ENCODE measurements around the gene GLT1D1. TPM values are rescaled to one million over a fixed set of nuclear protein-coding genes. Genes with fewer than 3 reads are reported as not detected.

The GLT1D1 gene
- total and polyA plus RNA-seq, 2 donors (not counting 1 experiment from before 2014, with no cell fraction given), result under 0.01 TPM; not detected in 1

DNA sequence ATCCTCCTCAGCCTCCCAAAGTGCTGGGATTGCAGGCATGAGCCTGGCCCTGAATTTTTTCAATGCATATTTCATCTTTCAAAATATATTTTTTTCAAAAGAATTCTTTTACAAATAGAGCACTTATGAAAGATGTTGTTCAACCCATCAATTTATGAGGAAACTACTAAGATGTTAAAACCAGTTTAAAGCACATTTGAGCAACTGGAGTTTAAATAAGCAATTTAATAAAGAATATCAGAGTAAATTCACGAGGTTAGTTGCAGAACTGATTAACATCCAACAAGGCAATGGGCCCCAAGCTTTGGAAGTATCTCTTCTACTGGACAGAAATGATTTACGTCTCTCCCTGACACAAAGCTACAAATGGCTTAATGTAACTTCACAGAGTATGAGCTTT is 23.3 kb downstream of the GLT1D1 start:
- Histone ChIP-seq H3K4me1 (ENCODE audit: control insufficient read depth, extremely low read depth, insufficient read depth, low read length) (no peaks in the 10 kb centered on the region), H3K27ac (ENCODE audit: insufficient read depth, low read length) (no peak overlapping the region), H3K9me3 (ENCODE audit: control insufficient read depth, insufficient read depth, low read depth, low read length) (no peaks in the 10 kb centered on the region), H3K4me3 (replicated peaks in 1 of 4; ENCODE audit: control extremely low read depth in 1 of 4, insufficient read depth in 1 of 4, low read depth in 3 of 4, low read length in 4 of 4) (no peak overlapping the region), H3K9ac (ENCODE audit: insufficient read depth, low read length) (no peak overlapping the region), H3K27me3 (ENCODE audit: control insufficient read depth, insufficient read depth, low read length) (no peaks in the 10 kb centered on the region), H4K20me1 (ENCODE audit: control insufficient read depth, extremely low read depth, insufficient read depth, low read length) (no peaks in the 10 kb centered on the region), H2AFZ (ENCODE audit: low read length) (no peak overlapping the region), H3K4me2 (ENCODE audit: extremely low read depth, insufficient read depth, low read length) (no peak overlapping the region), H3K36me3 (ENCODE audit: control insufficient read depth, insufficient read depth, low read length) (no peaks in the 10 kb centered on the region), H3K79me2 (ENCODE audit: control insufficient read depth, insufficient read depth, low read length) (no peaks in the 10 kb centered on the region)
- no peak for TF ChIP-seq EZH2 (IDR thresholded peaks at IDR 0.05; ENCODE audit: low read length, missing control alignments)
- TF ChIP-seq, protein P1, sequence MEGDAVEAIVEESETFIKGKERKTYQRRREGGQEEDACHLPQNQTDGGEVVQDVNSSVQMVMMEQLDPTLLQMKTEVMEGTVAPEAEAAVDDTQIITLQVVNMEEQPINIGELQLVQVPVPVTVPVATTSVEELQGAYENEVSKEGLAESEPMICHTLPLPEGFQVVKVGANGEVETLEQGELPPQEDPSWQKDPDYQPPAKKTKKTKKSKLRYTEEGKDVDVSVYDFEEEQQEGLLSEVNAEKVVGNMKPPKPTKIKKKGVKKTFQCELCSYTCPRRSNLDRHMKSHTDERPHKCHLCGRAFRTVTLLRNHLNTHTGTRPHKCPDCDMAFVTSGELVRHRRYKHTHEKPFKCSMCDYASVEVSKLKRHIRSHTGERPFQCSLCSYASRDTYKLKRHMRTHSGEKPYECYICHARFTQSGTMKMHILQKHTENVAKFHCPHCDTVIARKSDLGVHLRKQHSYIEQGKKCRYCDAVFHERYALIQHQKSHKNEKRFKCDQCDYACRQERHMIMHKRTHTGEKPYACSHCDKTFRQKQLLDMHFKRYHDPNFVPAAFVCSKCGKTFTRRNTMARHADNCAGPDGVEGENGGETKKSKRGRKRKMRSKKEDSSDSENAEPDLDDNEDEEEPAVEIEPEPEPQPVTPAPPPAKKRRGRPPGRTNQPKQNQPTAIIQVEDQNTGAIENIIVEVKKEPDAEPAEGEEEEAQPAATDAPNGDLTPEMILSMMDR (conservative IDR thresholded peaks at IDR 0.05 in 1 of 2, IDR thresholded peaks at IDR 0.05 in 1 of 2; ENCODE audit: low read depth in 1 of 2, low read length in 2 of 2), result no peak
- no peak for DNase-seq (ENCODE audit: low read depth in 2 of 2)

DNA sequence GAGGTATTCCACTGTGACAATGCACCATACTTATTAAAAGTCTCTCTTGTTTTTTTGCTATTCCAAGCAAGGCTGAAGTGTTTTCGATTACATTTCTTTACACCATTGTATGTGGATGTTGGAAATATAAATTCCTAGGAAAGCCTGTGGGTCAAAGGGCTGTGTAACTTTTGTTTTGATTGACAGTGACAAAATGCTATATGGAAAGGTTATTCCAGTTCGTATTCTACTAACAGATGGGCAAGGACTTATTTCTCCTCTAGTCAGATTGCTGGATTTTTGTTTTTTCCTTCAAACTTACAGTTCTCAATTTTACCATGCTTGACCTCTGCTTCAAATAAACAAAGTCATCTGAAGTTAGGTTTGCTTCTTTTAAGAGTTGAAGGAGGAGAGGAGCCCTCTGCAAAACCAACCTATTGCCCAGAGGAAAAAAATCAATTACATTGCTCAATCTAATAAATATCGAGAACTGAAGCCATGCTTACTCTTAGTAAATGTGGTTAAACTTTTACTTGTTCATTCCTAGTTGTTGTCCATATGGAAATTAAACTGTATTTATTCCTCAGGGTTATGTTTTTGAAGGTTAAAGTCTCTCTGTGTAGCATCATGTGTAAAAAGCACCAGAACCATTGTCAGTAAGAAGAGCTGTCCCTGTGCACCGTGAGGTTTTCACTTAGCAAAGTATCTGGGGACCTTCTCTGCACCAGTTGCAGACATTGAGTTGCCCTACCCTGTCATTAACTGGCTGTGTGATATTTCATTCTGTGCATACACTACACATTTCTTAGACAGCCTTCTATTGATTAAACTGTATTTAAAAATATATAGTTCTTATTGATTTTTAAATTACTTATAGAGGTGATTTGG is 26.9 kb downstream of the GLT1D1 start:
- no peaks in the 10 kb centered on the region for H4K20me1 ChIP-seq (ENCODE audit: control insufficient read depth, extremely low read depth, insufficient read depth, low read length)
- no peaks in the 10 kb centered on the region for H3K9me3 ChIP-seq (ENCODE audit: control insufficient read depth, insufficient read depth, low read depth, low read length)
- H3K36me3 ChIP-seq (ENCODE audit: control insufficient read depth, insufficient read depth, low read length), result no peaks in the 10 kb centered on the region
- H2AFZ ChIP-seq (ENCODE audit: low read length), result no peak overlapping the region
- no peak overlapping the region for H3K27ac ChIP-seq (ENCODE audit: insufficient read depth, low read length)
- no peaks in the 10 kb centered on the region for H3K27me3 ChIP-seq (ENCODE audit: control insufficient read depth, insufficient read depth, low read length)
- TF ChIP-seq EZH2 (IDR thresholded peaks at IDR 0.05; ENCODE audit: low read length, missing control alignments), result no peak
- TF ChIP-seq, protein P1 (conservative IDR thresholded peaks at IDR 0.05 in 1 of 2, IDR thresholded peaks at IDR 0.05 in 1 of 2; ENCODE audit: low read depth in 1 of 2, low read length in 2 of 2), result no peak
- H3K4me2 ChIP-seq (ENCODE audit: extremely low read depth, insufficient read depth, low read length), result no peak overlapping the region
- H3K4me1 ChIP-seq (ENCODE audit: control insufficient read depth, extremely low read depth, insufficient read depth, low read length), result no peaks in the 10 kb centered on the region
- no peak overlapping the region for H3K9ac ChIP-seq (ENCODE audit: insufficient read depth, low read length)
- DNase-seq (ENCODE audit: low read depth in 2 of 2), result no peak
- no peaks in the 10 kb centered on the region for H3K79me2 ChIP-seq (ENCODE audit: control insufficient read depth, insufficient read depth, low read length)
- H3K4me3 ChIP-seq (replicated peaks in 1 of 4; ENCODE audit: control extremely low read depth in 1 of 4, insufficient read depth in 1 of 4, low read depth in 3 of 4, low read length in 4 of 4), result no peak overlapping the region

DNA sequence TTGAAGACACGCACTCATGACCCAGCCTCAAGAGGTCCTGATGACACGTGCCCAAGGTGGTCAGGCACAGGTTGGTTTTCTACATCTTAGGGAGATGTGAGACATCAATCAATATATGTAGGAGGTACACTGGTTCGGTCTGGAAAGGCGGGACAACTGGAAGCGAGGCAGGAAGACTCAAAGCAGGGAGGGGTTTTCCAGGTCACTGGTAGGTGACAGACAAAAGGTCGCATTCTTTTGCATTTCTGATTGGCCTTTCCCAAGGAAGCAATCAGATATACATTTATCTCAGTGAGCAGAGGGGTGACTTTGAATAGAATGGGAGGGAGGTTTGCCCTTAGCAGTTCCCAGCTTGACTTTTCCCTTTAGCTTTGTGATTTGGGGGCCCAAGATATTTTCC is 38.6 kb downstream of the GLT1D1 start:
- Histone ChIP-seq H4K20me1 (ENCODE audit: control insufficient read depth, extremely low read depth, insufficient read depth, low read length) (no peaks in the 10 kb centered on the region), H3K27ac (ENCODE audit: insufficient read depth, low read length) (no peak overlapping the region), H3K9ac (ENCODE audit: insufficient read depth, low read length) (no peak overlapping the region), H3K4me2 (ENCODE audit: extremely low read depth, insufficient read depth, low read length) (no peak overlapping the region), H3K79me2 (ENCODE audit: control insufficient read depth, insufficient read depth, low read length) (no peaks in the 10 kb centered on the region), H3K4me3 (replicated peaks in 1 of 4; ENCODE audit: control extremely low read depth in 1 of 4, insufficient read depth in 1 of 4, low read depth in 3 of 4, low read length in 4 of 4) (no peak overlapping the region), H3K36me3 (ENCODE audit: control insufficient read depth, insufficient read depth, low read length) (no peaks in the 10 kb centered on the region), H2AFZ (ENCODE audit: low read length) (no peak overlapping the region), H3K27me3 (ENCODE audit: control insufficient read depth, insufficient read depth, low read length) (no peaks in the 10 kb centered on the region), H3K4me1 (ENCODE audit: control insufficient read depth, extremely low read depth, insufficient read depth, low read length) (no peaks in the 10 kb centered on the region), H3K9me3 (ENCODE audit: control insufficient read depth, insufficient read depth, low read depth, low read length) (no peaks in the 10 kb centered on the region)
- no peak for TF ChIP-seq EZH2 (IDR thresholded peaks at IDR 0.05; ENCODE audit: low read length, missing control alignments)
- TF ChIP-seq, protein P1 (conservative IDR thresholded peaks at IDR 0.05 in 1 of 2, IDR thresholded peaks at IDR 0.05 in 1 of 2; ENCODE audit: low read depth in 1 of 2, low read length in 2 of 2), result no peak
- no peak for DNase-seq (ENCODE audit: low read depth in 2 of 2)

All from fibroblast of lung (primary cell).